Measurements from ENCODE around the gene ZNF281.
A peak's percentile ranks its signal among the peaks of the same experiment; 100 is the strongest.
"Not testable (repeated sequence)": the region's sequence is repeated elsewhere in the genome, so short reads cannot be mapped to it uniquely, and the experiment has no call there.

Gene ZNF281

GRCh38 chr1:200409761-200410565 lies at the start of gene ZNF281:
ZNF281 (minus strand) TSS chr1:200410036; CDS start chr1:200409705, 331 bp downstream.
- DNase-seq = peak; percentile 92

- no peak for DNase-seq
Measured at GRCh38 chr1:200458780-200459179, 48.9 kb upstream of the ZNF281 start.

DNA sequence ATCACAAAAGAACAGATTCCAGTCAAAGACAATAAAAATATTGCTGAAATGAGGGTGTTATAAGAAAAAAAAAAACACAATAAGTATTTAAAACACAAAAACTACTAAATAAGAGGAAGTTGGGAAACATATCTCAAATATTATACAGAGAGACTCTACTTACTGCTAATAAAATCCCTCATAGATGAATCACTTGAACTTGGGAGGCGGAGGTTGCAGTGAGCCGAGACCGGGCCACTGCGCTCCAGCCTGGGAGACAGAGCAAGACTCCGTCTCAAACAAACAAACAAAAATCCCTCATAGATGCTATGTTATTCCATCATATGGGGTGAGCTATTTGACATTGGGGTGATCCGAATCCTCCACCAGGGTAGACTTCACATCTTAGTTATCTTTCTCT lies 48.0 kb upstream of the ZNF281 start:
- no peak for DNase-seq

DNA sequence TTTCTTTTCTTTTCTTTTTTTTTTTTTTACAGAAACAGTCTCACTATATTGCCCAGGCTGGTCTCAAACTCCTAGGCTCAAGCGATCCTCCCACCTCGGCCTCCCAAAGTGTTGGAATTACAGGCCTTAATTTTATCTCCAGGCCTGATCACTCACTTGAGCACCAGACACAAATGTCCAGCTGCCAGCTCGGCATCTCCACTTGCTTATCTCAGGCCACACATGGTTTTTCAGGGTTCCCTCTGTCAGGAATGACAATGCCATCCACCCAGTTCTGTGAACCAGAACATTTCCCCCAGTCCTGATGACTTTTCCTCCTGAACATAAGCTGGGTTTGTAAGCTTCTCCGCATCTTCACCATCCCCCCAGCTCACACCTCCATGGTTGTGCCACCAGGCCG lies 44.6 kb upstream of the ZNF281 start:
- DNase-seq = no peak

- no peak for DNase-seq
Measured at GRCh38 chr1:200453553-200453905, 43.7 kb upstream of the ZNF281 start.

DNA sequence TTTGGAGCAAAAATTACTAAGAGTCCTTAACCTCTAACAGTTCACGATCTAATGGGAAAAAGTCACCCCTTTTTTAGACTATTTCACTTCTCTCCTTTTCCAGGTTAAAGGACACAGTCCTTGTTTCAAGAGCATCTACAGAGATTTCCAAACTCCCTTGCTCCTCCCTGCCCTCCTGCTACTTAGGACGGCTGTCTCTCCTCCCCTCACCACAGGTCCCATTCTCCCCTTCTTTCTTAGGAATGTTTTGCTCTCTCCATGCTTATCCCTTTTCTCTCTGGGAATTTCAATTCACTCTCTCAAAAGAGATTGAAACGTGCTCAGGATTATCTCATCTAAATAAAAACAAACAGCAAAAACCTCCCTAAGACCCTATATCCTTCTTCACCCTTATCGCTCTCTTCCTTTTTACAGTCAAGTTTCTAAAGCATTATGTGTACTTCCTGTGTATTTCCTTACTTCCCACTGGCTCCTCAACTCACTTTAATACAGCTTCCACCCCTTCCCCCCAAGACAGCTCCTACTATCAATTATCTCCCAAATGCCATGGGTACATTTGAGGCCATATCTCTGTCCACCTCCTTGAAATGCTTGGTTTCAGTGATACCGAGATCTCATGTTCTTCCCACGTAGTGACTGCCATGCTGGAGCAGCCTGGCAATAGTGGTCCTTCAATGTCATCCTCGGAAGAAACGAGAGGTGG lies 43.2 kb upstream of the ZNF281 start:
- no peak for DNase-seq

DNA sequence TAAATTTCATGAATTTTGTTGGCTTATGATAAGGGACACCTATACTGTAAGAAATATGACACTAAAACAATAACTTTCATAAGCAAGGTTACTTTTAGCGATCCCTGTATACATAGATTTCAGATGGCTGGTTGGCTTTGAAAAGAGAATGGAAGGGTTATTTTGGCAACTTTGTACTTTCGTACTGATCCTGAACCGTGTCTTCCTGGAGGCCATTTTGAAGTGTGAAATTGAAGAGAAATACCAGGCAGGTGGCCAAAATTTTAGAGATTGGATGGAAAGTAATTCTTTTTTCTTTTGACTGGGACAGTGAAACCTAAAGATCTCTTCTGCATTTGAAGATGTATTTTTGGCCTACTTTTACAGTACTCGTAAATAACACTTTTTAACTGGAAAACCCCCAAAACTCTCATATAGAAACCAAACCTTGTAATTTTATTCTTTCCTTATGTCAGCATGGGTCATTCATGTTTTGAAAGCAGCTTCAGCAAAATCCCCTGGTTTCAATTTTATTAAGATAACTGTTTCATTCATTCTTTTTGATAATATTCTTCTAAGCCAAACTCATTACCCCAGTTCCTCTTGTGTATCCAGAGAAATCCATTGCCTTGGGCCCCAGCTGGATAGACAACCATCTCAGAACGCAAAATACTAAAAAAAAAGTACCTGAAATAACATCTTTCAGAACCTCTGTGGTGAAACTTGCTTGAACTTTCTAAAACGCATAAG lies 38.4 kb upstream of the ZNF281 start:
- no peak for DNase-seq

GRCh38 chr1:200445213-200445612 lies 35.4 kb upstream of the ZNF281 start:
- DNase-seq = no peak

GRCh38 chr1:200444478-200444877 lies 34.6 kb upstream of the ZNF281 start:
- DNase-seq = no peak

- no peak for DNase-seq
Measured at GRCh38 chr1:200443860-200444259, 34.0 kb upstream of the ZNF281 start.

DNA sequence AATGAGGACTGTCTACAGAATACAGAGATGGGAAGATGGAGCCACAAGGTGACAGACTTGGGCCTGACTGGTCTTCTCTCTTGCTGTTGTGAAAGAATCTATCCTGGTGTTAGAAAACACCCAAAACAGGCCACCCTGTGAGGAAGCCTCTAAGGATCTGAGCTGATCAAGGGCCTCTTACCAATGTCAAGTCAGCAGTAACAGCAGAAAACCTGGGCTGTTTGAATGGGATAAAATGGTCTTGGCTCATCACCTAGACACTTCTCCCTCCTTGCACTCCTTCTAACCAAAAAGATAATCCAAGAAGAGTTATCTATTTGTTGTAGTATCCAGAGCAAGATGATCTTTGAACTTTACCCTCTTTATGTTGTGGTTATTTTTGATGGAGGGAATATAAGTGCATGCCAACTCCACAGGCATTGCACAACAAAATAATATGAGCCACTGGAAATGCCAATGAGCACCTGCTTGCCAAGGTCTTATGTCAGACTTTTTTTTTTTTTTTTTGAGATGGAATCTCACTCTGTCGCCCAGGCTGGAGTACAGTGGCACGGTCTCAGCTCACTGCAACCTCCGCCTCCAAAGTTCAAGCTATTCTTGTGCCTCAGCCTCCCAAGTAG lies 32.8 kb upstream of the ZNF281 start:
- no peak for DNase-seq

DNA sequence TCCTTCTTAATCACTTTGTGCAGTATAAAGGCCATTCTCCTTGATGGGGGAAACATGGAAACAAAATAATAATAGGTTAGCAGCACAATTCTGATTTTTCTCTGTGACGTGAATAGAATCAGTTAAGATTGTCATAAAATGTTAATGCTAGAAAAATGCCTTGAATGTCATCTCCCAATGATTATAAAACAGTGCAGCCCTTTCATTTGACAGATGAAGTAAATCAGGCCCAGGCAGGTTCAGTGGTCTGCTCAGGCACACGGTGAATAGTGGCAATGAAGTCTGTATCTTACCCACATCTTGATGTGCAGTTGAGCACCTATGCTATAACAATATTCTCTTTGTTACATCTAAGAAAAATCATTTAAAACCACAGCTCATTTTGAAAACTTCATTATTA lies 32.2 kb upstream of the ZNF281 start:
- no peak for DNase-seq

- no peak for DNase-seq
Measured at GRCh38 chr1:200438911-200439310, 29.1 kb upstream of the ZNF281 start.

GRCh38 chr1:200438413-200438812 lies 28.6 kb upstream of the ZNF281 start:
- not testable (repeated sequence) for DNase-seq

GRCh38 chr1:200437556-200438203 lies 27.8 kb upstream of the ZNF281 start:
- no peak for DNase-seq

GRCh38 chr1:200437088-200437487 lies 27.3 kb upstream of the ZNF281 start:
- DNase-seq = no peak

DNA sequence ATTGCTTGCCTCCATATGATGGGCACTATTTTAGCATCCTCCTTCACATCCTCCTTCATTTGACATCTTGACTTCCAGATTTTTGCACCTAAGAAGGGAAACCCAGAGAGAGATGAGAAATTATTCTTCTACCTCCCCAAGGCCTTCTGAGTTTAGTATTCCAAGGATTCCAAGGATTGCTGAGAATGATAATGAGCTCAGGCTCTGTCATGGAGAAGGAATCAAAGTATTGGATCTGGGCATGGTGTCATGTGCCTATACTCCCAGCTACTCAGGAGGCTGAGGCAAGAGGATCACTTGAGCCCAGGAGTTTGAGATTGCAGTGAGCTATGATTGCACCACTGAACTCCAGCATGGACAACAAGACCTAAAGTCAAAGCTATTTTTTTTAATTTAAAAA lies 26.6 kb upstream of the ZNF281 start:
- no peak for DNase-seq

DNA sequence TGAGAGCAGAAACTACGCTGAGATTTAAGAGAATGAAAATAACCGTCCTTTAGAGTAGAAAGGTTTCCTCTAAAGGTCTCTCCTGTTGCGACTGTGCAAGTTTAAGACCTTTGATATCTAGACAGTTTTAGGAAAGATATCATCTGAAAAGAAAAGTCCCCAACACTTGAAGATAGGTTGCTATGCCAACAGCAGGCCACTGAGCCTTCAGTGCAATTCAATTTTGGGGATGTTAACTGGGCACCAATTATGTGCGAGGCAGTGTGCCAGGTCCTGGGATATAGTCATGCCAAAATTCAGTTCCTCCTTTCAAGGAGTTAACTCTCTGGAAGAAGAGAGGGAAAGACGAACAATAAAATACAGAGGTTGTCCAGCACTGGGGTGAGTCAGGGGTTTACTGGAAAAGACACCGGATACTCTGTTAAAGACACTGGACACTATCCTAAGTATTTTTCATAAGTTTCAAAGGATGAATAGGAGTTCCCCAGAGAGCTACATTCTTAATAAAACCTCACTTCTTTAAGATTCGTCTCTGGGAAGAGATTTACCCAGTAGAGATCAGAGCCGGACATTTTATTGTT lies 25.5 kb upstream of the ZNF281 start:
- no peak for DNase-seq

GRCh38 chr1:200433586-200433985 lies 23.8 kb upstream of the ZNF281 start:
- DNase-seq = no peak

GRCh38 chr1:200432586-200432985 lies 22.8 kb upstream of the ZNF281 start:
- no peak for DNase-seq

GRCh38 chr1:200429221-200429751 lies 19.4 kb upstream of the ZNF281 start:
- DNase-seq = no peak

Data from activated CD4-positive, alpha-beta T cell treated with anti-CD3 and anti-CD28 coated beads for 1 hour (primary cell).